Hematopoietic multipotent progenitor cell treated with erythropoietin and hydrocortisone succinate and interleukin-3 and kit ligand, for 17 days (in vitro differentiated cells): ENCODE measurements around the gene SLC2A11.
A peak's percentile ranks its signal among the peaks of the same experiment; 100 is the strongest.
"Not testable (repeated sequence)": the region's sequence is repeated elsewhere in the genome, so short reads cannot be mapped to it uniquely, and the experiment has no call there.

Experiments
- DNase-seq: peaks from one replicate; pipeline ENCODE4 v3.0.0-alpha.2; 2015; ENCODE audit warnings: low spot score

The SLC2A11 gene

DNA sequence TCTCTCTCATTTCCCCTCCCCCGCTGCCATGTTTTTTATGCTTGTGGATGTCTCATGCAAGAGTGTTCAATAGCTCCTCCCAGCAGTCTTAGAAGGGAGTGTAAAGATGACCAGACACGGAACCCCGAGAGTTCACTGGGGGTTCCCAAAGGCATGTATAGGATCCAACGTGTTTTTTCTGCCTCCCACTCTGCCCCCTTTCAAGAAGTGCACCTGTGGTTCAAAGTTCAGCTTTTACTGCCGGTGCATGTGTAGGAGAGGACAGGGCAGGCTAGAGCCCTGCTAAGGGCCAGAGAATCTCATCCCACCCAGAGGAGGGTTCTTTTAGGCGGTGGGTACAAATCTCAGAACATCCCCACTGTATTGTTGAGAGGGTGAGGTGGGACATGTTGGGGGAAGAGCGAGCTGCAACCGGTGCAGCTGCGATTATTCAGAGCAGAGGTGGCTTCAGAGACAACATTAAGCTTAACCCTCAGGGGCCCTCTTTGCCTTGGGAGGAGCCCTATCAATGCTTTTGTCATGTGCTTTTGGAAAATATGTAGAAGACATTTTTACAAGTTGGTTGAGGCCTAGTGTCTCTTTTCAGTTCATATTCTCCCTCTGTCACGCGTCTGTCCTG, 51.0 kb downstream of the SLC2A11 start:
- no peak for DNase-seq

GRCh38 chr22:23909296-23909898, 51.7 kb downstream of the SLC2A11 start:
- no peak for DNase-seq

- no peak for DNase-seq
Observed at GRCh38 chr22:23910496-23911190, 53.0 kb downstream of the SLC2A11 start.

GRCh38 chr22:23911318-23911980, 53.8 kb downstream of the SLC2A11 start:
- DNase-seq, result no peak

DNA sequence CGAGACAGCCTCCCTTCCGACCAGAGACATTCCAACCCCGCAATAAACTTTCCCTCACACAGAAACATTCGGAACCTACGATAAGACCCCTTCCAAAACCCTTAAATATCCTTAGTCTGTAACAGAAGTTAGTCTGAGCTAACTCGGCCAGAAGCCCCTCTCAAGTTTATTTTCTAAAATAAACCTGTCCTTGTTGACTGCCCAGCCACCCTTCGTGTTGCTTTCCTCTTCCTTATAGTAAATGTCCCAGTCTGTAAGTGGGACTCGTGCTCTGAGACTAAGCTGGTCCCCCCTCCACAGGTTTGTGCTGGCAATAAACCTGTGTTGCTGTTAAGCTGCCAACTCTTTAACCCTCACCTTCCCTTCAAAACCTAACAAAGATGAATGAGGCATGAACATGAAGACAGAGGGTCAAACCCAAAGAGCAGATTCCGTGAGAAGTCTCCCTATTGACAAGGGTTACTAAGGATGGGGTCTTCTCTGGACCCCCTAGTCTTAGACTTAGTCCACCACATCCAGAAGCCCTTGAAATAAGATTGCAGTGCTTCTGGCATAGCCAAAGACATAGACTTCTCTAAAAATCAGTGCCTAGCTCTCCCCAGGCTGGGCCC, 54.7 kb downstream of the SLC2A11 start:
- no peak for DNase-seq

DNA sequence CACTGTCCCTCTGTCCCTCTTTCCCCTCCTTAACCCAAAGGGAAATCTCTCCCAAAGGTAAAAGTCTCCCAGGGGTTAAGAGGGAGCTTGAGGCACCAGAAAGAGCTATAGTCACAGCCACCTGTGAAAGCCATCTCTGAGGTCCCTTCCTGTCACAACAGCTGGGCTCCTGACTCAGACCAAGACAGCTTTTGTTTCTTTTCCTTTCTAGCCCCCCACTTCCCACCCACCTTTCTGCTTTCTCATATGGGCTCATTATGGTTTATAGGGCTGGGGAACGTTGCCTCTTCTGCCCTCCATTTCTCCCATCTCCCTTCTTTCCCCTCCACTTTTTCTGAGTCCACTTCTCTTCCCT, 55.6 kb downstream of the SLC2A11 start:
- DNase-seq, result no peak

GRCh38 chr22:23913661-23914353, 56.1 kb downstream of the SLC2A11 start:
- peak; percentile 90 for DNase-seq

- no peak for DNase-seq
Observed at GRCh38 chr22:23915290-23915689, 57.6 kb downstream of the SLC2A11 start.

DNA sequence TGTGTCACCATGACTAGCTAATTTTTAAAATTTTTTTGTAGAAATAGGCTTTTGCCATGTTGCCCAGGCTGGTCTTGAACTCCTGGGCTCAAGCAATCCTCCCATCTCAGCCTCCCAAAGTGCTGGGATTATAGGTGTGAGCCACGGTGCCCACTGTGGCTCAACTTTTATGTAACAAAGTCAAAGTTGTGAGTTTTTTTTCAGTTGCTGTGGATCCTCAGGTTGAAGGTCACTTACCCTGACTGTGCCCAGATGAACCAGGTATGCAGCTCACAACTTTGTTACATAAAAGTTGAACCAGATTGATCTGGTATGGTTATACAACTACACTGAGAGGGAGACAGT, 62.6 kb downstream of the SLC2A11 start:
- not testable (repeated sequence) for DNase-seq

DNA sequence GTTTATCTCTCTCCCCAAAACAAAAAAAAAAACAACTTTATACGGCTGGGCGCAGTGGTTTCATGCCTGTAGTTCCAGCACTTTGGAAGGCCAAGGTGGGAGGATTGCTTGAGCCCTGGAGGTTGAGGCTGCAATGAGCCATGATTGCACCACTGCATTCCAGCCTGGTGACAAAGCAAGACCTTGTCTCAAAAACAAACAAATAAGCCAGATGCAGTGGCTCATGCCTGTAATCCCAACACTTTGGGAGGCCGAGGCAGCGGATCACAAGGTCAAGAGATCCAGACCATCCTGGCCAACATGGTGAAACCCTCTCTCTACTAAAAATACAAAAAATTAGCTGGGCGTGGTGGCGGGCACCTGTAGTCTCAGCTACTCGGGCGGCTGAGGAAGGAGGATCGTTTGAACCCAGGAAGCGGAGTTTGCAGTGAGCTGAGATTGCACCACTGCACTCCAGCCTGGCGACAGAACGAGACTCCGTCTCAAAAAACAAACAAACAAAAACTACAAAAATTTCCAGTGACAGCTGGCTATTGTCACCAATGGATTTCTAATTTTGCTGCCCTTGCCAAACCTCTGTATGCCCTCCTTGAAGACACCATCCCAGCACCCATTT, 64.0 kb downstream of the SLC2A11 start:
- not testable (repeated sequence) for DNase-seq

DNA sequence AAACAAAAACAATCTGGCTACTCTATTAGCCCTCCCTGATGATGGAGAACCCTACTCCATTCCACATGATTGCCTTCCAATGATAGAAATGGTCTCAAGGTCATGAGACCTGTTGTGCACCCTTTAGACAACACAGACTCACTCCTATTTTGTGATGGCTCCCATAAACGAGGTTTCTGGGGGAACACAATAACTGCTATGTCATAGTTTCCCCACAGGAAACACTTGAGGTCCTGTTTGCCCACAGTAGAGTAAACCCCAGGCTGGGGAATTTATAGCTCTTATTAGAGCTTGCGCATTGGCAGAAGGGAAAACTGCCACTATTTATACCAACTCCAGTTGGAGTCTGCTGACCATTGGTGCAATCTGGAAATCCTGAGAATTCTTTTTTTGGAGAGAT, 65.2 kb downstream of the SLC2A11 start:
- DNase-seq, result no peak

GRCh38 chr22:23925020-23925606, 67.4 kb downstream of the SLC2A11 start:
- no peak for DNase-seq

DNA sequence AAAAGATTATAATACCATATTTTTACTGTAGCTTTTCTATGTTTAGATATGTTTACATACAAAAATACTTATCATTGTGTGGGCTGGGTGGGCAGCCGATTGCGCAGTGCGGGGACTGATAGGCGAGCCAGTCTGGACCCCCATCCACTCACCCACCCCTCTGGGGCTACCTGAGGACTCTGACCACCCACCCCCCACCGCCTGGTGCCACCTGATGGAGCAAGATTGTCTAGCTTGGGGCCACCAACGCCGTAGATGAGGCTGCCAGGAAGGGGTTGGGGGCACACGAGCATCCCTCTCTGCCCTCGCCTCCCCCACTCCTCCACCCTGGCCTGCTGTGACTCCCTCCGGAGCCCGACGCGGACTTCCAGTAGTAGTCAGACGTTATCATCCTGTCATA, 68.9 kb downstream of the SLC2A11 start:
- no peak for DNase-seq
